D721Med (cell line): Measurements from ENCODE around the gene HNF4A.

ENCODE experiments used
- DNase-seq: peaks from one replicate; pipeline ENCODE4 v3.0.0; 2011; ENCODE audit warnings: low spot score; ENCODE audit not compliant: insufficient read length
- FAIRE-seq: peaks from 2 replicates; lab custom pipeline; 2011; peaks lifted over from hg19 to GRCh38; lab: Jason Lieb, UNC
- TF ChIP-seq, protein P1 (sequence below): IDR thresholded peaks from 2 replicates; pipeline ENCODE4 v1.5.1; 2012; ENCODE audit warnings: mild to moderate bottlenecking, control low read depth; ENCODE audit not compliant: insufficient read depth; ENCODE audit errors: missing control alignments

HNF4A gene

DNA sequence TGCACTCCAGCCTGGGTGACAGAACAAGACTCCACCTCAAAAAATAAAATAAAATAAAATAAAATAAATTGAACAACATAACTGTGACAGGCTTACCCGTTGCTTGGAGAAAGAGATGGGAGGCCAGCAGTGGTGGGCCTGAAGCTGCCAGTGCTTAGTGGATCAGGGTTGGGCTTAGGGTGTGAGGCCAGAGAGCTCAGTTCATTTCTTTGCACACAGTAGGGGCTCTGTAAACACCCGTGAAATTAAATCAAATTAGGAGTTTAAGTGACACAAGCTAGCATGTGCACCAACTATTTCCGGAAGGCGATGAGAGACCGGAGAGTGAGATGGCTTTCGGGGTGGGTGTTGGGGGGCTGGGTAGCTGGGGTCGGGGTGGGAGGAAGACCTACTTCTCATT, 94.4 kb downstream of the HNF4A start:
- DNase-seq (no peak), FAIRE-seq (no peak)
- TF ChIP-seq, protein P1, sequence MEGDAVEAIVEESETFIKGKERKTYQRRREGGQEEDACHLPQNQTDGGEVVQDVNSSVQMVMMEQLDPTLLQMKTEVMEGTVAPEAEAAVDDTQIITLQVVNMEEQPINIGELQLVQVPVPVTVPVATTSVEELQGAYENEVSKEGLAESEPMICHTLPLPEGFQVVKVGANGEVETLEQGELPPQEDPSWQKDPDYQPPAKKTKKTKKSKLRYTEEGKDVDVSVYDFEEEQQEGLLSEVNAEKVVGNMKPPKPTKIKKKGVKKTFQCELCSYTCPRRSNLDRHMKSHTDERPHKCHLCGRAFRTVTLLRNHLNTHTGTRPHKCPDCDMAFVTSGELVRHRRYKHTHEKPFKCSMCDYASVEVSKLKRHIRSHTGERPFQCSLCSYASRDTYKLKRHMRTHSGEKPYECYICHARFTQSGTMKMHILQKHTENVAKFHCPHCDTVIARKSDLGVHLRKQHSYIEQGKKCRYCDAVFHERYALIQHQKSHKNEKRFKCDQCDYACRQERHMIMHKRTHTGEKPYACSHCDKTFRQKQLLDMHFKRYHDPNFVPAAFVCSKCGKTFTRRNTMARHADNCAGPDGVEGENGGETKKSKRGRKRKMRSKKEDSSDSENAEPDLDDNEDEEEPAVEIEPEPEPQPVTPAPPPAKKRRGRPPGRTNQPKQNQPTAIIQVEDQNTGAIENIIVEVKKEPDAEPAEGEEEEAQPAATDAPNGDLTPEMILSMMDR, result no peak

- FAIRE-seq, result no peak
- TF ChIP-seq, protein P1, result no peak
- no peak for DNase-seq
These were observed 94.9 kb downstream of the HNF4A start for GRCh38 chr20:44450281-44450889.

DNA sequence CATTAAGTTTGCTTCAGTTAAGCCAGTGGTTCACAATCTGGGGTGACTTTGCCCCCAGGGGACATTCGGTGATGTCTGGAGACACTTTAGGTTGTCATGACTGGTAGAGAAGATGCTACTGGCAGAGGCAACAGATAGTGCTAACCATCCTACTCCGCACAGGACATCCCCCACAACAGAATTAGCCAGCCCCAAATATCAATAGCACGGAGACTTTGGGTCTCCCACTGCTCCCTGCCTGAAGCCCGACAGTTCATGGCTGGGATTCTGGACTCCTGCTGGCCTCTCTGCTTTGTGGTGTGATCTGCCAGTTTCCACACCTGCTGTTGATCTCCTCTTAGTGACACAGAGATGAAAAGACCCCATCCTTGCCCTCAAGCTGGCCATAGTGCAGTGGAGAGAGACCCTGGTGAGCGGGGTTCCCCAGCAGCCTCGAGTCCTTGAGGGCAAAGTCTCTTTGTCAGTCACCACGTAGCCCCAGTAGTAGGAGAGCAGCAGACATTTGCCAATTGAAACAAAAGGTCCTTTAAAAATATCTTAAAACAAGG, 95.5 kb downstream of the HNF4A start:
- TF ChIP-seq, protein P1, result no peak
- FAIRE-seq, result no peak
- DNase-seq, result no peak

- FAIRE-seq, result no peak
- TF ChIP-seq, protein P1, result no peak
- DNase-seq, result no peak
These were observed 98.9 kb downstream of the HNF4A start for GRCh38 chr20:44454306-44454963.

DNA sequence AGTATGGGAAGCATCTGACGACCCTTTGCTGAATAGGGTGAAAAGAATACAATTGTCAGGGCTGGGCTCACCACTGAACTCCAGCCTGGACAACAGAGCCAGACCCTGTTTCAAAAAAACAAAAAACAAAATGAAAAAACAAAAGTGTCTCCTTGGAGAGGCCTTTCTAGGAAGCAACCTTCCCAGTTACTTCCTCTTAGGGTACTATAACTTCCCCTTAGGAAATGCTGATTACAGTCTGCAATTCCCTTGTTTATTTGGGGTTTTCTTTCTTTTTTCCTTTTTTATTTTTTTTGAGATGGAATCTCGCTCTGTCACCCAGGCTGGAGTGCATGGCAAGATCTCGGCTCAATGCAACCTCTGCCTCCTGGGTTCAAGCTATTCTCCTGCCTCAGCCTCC, 99.6 kb downstream of the HNF4A start:
- TF ChIP-seq, protein P1, result no peak
- FAIRE-seq (no peak), DNase-seq (no peak)

DNA sequence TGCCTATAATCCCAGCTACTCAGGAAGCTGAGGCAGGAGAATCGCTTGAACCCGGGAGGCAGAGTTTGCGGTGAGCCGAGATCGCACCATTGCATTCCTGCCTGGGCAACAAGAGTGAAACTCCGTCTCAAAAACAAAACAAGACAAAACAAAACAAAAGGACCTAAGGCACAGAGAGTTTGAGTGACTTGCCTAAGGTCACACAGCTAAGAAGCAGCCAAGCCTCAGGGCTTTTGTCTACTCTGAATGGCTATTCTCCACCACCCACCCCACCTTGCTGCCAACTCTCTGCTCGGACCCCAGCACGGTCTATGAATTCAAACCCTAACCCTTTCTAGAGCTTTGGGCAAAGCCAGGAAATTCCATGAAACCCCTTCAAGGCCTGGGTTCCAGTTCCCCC, 101.1 kb downstream of the HNF4A start:
- DNase-seq (no peak), FAIRE-seq (no peak)
- TF ChIP-seq, protein P1, result no peak

DNA sequence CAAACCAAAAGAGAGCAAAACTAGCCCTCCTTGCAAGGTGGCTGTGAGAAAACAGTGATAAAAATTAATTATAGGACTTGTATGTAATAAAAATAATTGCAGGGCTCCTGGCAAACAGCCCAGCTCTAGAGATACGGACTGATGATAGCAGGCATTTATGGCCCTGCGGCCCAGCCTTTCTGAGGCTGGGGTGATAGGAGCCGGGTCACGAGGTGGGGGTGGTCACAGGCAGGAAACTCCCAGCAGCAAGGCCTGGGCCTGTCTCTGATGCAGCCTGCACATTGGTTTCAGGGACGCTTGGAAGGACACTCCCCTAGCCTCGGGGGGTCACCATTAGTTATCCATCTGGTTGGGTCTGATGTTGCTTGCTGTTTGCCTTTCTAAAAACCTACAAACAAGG, 101.5 kb downstream of the HNF4A start:
- DNase-seq, result no peak
- FAIRE-seq, result no peak
- TF ChIP-seq, protein P1, result no peak
